Measurements from ENCODE around the gene SEC31A.

Gene SEC31A

GRCh38 chr4:82814034-82814433 is 76.9 kb downstream of the SEC31A start:
- in situ Hi-C loops (cut with MboI; ENCODE audit: low pct_unique_long_range_greater_than_20kb, low sequenced_read_pairs, unreplicated experiment), result no loop called here

GRCh38 chr4:82811838-82812341 is 79.1 kb downstream of the SEC31A start:
- DNase-seq (ENCODE audit: low spot score), result no peak
- in situ Hi-C loops (cut with MboI; ENCODE audit: low pct_unique_long_range_greater_than_20kb, low sequenced_read_pairs, unreplicated experiment), result no loop called here
- TF ChIP-seq CTCF (IDR thresholded peaks at IDR 0.05; ENCODE audit: extremely low read depth, insufficient read depth, missing control alignments), result no peak

More at GRCh38 chr4:82814034-82814433, 76.9 kb downstream of the SEC31A start:
- no peak for DNase-seq (ENCODE audit: low spot score)
- TF ChIP-seq CTCF (IDR thresholded peaks at IDR 0.05; ENCODE audit: extremely low read depth, insufficient read depth, missing control alignments), result no peak

GRCh38 chr4:82811392-82811791 is 79.6 kb downstream of the SEC31A start:
- no peak for TF ChIP-seq CTCF (IDR thresholded peaks at IDR 0.05; ENCODE audit: extremely low read depth, insufficient read depth, missing control alignments)
- in situ Hi-C loops (cut with MboI; ENCODE audit: low pct_unique_long_range_greater_than_20kb, low sequenced_read_pairs, unreplicated experiment), result no loop called here
- no peak for DNase-seq (ENCODE audit: low spot score)

- in situ Hi-C loops (cut with MboI; ENCODE audit: low pct_unique_long_range_greater_than_20kb, low sequenced_read_pairs, unreplicated experiment), result no loop called here
- DNase-seq (ENCODE audit: low spot score), result no peak
- no peak for TF ChIP-seq CTCF (IDR thresholded peaks at IDR 0.05; ENCODE audit: extremely low read depth, insufficient read depth, missing control alignments)
These were observed 80.8 kb downstream of the SEC31A start for GRCh38 chr4:82810176-82810575.

- TF ChIP-seq CTCF (IDR thresholded peaks at IDR 0.05; ENCODE audit: extremely low read depth, insufficient read depth, missing control alignments), result no peak
- in situ Hi-C loops (cut with MboI; ENCODE audit: low pct_unique_long_range_greater_than_20kb, low sequenced_read_pairs, unreplicated experiment), result no loop called here
- DNase-seq (ENCODE audit: low spot score), result no peak
These were observed 81.3 kb downstream of the SEC31A start for GRCh38 chr4:82809619-82810018.

- TF ChIP-seq CTCF (IDR thresholded peaks at IDR 0.05; ENCODE audit: extremely low read depth, insufficient read depth, missing control alignments), result no peak
- DNase-seq (ENCODE audit: low spot score), result no peak
- in situ Hi-C loops (cut with MboI; ENCODE audit: low pct_unique_long_range_greater_than_20kb, low sequenced_read_pairs, unreplicated experiment), result no loop called here
These were observed 87.2 kb downstream of the SEC31A start for GRCh38 chr4:82803746-82804145.

GRCh38 chr4:82802911-82803310 is 88.0 kb downstream of the SEC31A start:
- in situ Hi-C loops (cut with MboI; ENCODE audit: low pct_unique_long_range_greater_than_20kb, low sequenced_read_pairs, unreplicated experiment), result no loop called here
- DNase-seq (ENCODE audit: low spot score), result no peak
- no peak for TF ChIP-seq CTCF (IDR thresholded peaks at IDR 0.05; ENCODE audit: extremely low read depth, insufficient read depth, missing control alignments)
